Adrenal gland (tissue), 5 donors: ENCODE results near the gene ILF2.

ENCODE experiments used
- POLR2A ChIP-seq, 2 donors: fragments of 450-650 bp; IDR thresholded peaks; one replicate each; pipeline ENCODE4 v1.6.1; 2017; ENCODE audit warnings: antibody characterized with exemption in 2 of 2, mild to moderate bottlenecking in 2 of 2, moderate library complexity in 1 of 2
- TF ChIP-seq, protein P1 (sequence below), 6 experiments: fragments of 450-650 bp in 4 of 6; fragments of 200-600 bp in 2 of 6; sonication (generic) in 1 of 6; IDR thresholded peaks; 1 replicate in 5 of 6; 2 replicates in 1 of 6; pipeline versions ENCODE4 v1.5.1 to v1.8.0; 2016 to 2021; ENCODE audit warnings: antibody characterized with exemption in 6 of 6, mild to moderate bottlenecking in 2 of 6, moderate library complexity in 1 of 6
- donor health status: DM: no; HTN: no; CAD: no.

DNA sequence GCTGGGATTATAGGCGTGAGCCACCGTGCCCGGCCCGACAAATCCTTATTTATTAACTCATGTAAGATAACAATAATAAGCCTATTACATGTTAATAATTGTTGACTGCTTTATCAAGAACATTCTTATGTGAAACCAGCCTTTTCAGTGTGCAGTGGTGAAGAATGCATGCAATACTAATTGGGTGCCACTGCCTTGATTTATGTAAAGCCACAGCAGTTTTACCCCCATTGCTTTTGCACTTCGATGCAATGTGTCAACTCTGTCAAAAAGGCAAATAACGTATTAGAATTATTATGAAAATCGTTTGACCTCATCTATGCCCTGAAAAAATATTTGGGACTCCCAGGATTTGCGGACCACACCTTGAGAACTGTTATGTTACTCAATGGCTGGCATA is 25.9 kb upstream of the ILF2 start:
- TF ChIP-seq, protein P1, sequence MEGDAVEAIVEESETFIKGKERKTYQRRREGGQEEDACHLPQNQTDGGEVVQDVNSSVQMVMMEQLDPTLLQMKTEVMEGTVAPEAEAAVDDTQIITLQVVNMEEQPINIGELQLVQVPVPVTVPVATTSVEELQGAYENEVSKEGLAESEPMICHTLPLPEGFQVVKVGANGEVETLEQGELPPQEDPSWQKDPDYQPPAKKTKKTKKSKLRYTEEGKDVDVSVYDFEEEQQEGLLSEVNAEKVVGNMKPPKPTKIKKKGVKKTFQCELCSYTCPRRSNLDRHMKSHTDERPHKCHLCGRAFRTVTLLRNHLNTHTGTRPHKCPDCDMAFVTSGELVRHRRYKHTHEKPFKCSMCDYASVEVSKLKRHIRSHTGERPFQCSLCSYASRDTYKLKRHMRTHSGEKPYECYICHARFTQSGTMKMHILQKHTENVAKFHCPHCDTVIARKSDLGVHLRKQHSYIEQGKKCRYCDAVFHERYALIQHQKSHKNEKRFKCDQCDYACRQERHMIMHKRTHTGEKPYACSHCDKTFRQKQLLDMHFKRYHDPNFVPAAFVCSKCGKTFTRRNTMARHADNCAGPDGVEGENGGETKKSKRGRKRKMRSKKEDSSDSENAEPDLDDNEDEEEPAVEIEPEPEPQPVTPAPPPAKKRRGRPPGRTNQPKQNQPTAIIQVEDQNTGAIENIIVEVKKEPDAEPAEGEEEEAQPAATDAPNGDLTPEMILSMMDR (IDR thresholded peaks at IDR 0.05): no peak
- no peak for TF ChIP-seq POLR2A (IDR thresholded peaks at IDR 0.05)
